ENCODE measurements around the gene AP1AR. TPM values are rescaled to one million over a fixed set of nuclear protein-coding genes. Genes with fewer than 3 reads are reported as not detected.

The AP1AR gene
- total RNA-seq, 2 experiments from 2014 or later: 3.7 to 4.8 TPM

DNA sequence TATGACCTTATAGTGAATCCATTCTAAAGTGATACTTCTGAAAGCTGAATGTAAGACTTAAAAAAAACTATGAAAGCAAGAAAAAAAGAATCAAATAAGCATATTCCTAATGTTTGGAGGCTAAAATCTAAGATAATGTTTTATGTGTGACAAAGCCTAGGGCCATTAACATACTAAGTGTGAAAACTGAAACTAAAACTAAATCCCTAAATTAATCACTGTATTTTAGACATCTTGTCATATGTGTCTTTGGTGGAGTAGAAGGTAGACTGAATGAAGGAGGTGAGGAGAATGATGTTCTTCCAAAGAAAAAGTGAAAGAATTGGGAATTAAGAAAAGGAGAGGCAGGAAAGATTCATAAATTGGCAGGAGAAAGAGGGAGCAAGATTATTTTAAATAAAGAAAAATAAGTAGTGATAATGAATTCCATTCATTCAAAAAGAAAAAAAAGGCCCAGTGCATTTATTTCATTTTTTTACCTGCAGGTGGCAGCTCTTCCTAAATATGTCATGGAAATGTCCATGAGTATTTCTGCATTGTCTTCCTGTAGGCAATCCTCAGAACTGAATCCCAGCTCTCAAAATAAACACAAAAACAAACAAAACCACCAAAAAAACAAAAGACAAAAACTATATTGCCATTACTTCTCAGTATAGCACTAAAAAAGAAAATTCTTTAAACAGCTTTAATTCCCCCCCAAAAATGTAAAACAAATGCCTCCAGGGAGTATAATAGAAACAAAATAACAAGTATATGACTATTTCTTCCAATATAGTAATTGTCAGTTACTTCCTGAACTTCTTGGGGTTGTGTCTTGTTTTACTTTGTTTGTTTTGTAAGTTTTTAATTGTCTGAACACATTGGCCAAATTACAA, 17.0 kb upstream of the AP1AR start:
- ATAC-seq (ENCODE audit: poor library complexity) (no peak), DNase-seq (peak in 3 of 14 experiments; percentile 48 to 51 (median 49))
- no peaks in the 10 kb centered on the region for H3K36me3 Mint-ChIP-seq (ENCODE audit: low read depth)
- no peaks in the 10 kb centered on the region for H3K9me3 Mint-ChIP-seq
- H3K27ac Mint-ChIP-seq: no peak overlapping the region
- CTCF ChIA-PET: interaction anchor here (0.8 to 2.4 kb wide), 6 partner anchors 17 to 309 kb away, joined by 3 to 11 read pairs (median 3); partner anchors contain the start of gene AP1AR
- Histone ChIP-seq H3K36me3 (ENCODE audit: insufficient read depth, low read length) (no peaks in the 10 kb centered on the region), H3K27ac (ENCODE audit: low read depth in 1 of 2, low read length in 2 of 2) (no peak overlapping the region), H3K4me1 (ENCODE audit: insufficient read depth, low read length) (no peaks in the 10 kb centered on the region), H3K27me3 (ENCODE audit: control insufficient read depth in 1 of 2, insufficient read depth in 2 of 2, low read length in 2 of 2) (no peaks in the 10 kb centered on the region), H3K9me3 (ENCODE audit: control insufficient read depth in 1 of 2, insufficient read depth in 1 of 2, low read length in 2 of 2) (no peaks in the 10 kb centered on the region), H3K4me3 (ENCODE audit: low read length) (no peak overlapping the region)
- H3K4me1 Mint-ChIP-seq (ENCODE audit: low read depth): no peaks in the 10 kb centered on the region
- intact Hi-C loops (cut with DNase I, micrococcal nuclease): loop anchor here (1.0 to 10.0 kb wide), 5 partner anchors 20 to 390 kb away; no protein-coding TSS in a partner anchor
- H3K27me3 Mint-ChIP-seq: no peaks in the 10 kb centered on the region
- POLR2A ChIA-PET: interaction anchor here (1.2 to 1.6 kb wide), 2 partner anchors 18 to 95 kb away, joined by 3 read pairs; no protein-coding TSS in a partner anchor
- no peak overlapping the region for H3K4me3 Mint-ChIP-seq
- TF ChIP-seq, protein P1, sequence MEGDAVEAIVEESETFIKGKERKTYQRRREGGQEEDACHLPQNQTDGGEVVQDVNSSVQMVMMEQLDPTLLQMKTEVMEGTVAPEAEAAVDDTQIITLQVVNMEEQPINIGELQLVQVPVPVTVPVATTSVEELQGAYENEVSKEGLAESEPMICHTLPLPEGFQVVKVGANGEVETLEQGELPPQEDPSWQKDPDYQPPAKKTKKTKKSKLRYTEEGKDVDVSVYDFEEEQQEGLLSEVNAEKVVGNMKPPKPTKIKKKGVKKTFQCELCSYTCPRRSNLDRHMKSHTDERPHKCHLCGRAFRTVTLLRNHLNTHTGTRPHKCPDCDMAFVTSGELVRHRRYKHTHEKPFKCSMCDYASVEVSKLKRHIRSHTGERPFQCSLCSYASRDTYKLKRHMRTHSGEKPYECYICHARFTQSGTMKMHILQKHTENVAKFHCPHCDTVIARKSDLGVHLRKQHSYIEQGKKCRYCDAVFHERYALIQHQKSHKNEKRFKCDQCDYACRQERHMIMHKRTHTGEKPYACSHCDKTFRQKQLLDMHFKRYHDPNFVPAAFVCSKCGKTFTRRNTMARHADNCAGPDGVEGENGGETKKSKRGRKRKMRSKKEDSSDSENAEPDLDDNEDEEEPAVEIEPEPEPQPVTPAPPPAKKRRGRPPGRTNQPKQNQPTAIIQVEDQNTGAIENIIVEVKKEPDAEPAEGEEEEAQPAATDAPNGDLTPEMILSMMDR (IDR thresholded peaks at IDR 0.05): peak; percentile 69

DNA sequence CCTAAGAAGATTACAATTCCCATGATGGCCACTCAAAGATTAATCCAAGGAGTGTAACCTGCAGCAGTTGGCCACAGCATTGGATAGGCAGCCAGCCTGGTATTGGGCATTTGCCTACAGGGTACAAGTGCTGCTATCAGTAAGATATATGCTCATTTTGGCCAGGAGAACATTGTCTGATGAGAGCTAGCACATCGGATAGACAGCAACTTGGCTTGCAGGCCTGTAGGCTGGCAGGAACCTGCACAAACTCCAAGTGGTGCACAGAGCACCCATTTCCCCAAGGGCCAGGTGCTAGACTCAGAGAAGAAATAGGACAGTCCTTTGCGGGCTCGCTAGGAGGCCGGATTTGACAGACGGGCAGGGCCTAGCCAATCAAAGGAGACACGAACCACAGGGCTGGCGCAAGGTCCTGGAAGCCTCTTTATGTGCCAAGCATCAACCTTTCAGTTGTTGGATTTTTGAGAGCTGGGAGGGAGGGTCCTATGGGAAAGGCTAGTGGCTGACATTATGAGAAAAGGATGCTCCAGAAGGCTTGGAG, 11.7 kb upstream of the AP1AR start:
- ChIA-PET POLR2A (interaction anchor here (0.6 kb wide), 1 partner anchor 102 kb away, joined by 3 read pairs; no protein-coding TSS in a partner anchor), CTCF (no interaction called here)
- intact Hi-C loops (cut with DNase I, micrococcal nuclease): loop anchor here in 1 of 2 experiments (10.0 kb wide), 1 partner anchor 385 kb away; no protein-coding TSS in a partner anchor

DNA sequence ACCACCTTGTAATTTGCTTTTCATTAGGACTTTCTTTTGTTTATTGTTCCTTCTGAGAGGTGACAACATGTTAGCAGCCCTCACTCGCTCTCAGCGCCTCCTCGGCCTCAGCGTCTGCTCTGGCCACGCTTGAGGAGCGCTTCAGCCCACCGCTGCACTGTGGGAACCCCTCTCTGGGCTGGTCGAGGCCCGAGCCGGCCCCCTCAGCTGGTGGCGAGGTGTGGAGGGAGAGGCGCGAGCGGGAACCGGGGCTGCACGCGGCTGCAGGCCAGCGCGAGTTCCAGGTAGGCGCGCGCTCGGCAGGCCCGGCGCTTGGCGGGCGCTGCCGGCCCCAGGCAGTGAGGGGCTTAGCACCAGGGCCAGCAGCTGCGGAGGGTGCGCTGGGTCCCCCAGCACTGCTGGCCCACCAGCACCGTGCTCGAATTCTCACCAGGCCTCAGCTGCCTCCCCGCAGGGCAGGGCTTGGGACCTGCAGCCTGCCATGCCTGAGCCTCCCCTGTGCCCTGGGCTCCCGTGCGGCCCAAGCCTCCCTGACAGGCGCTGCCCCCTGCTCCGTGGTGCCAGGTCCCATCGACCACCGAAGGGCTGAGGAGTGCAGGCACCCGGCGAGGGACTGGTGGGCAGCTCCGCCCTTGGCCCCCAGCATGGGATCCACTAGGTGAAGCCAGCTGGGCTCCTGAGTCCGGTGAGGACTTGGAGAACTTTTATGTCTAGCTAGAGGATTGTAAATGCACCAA, 9.2 kb upstream of the AP1AR start:
- POLR2A ChIA-PET: no interaction called here
- intact Hi-C loops (cut with DNase I, micrococcal nuclease): no loop called here
- H3K9me3 Mint-ChIP-seq: no peaks in the 10 kb centered on the region

More for the DNA sequence above, 11.7 kb upstream of the AP1AR start:
- Mint-ChIP-seq H3K9me3 (no peaks in the 10 kb centered on the region), H3K36me3 (ENCODE audit: low read depth) (no peaks in the 10 kb centered on the region), H3K27me3 (peaks cover 2% of the 10 kb centered on the region), H3K4me3 (no peak overlapping the region), H3K27ac (no peak overlapping the region), H3K4me1 (ENCODE audit: low read depth) (no peaks in the 10 kb centered on the region)
- Histone ChIP-seq H3K4me1 (ENCODE audit: insufficient read depth, low read length) (no peaks in the 10 kb centered on the region), H3K9me3 (ENCODE audit: control insufficient read depth in 1 of 2, insufficient read depth in 1 of 2, low read length in 2 of 2) (peaks cover 0 to 4% of the 10 kb centered on the region in 2 experiments), H3K4me3 (ENCODE audit: low read length) (no peak overlapping the region), H3K27ac (ENCODE audit: low read depth in 1 of 2, low read length in 2 of 2) (no peak overlapping the region), H3K27me3 (ENCODE audit: control insufficient read depth in 1 of 2, insufficient read depth in 2 of 2, low read length in 2 of 2) (no peaks in the 10 kb centered on the region), H3K36me3 (ENCODE audit: insufficient read depth, low read length) (no peaks in the 10 kb centered on the region)
- ATAC-seq (ENCODE audit: poor library complexity): no peak
- TF ChIP-seq, protein P1 (IDR thresholded peaks at IDR 0.05): no peak
- no peak for DNase-seq

More for the DNA sequence above, 9.2 kb upstream of the AP1AR start:
- H3K4me3 ChIP-seq (ENCODE audit: low read length): no peak overlapping the region
- H3K4me1 ChIP-seq (ENCODE audit: insufficient read depth, low read length): no peaks in the 10 kb centered on the region
- Mint-ChIP-seq H3K27ac (no peak overlapping the region), H3K27me3 (peaks cover 10% of the 10 kb centered on the region), H3K4me1 (ENCODE audit: low read depth) (no peaks in the 10 kb centered on the region), H3K36me3 (ENCODE audit: low read depth) (no peaks in the 10 kb centered on the region), H3K4me3 (no peak overlapping the region)
- H3K27me3 ChIP-seq (ENCODE audit: control insufficient read depth in 1 of 2, insufficient read depth in 2 of 2, low read length in 2 of 2): no peaks in the 10 kb centered on the region
- CTCF ChIA-PET: no interaction called here
- peaks cover 0 to 4% of the 10 kb centered on the region in 2 experiments for H3K9me3 ChIP-seq (ENCODE audit: control insufficient read depth in 1 of 2, insufficient read depth in 1 of 2, low read length in 2 of 2)
- ATAC-seq (ENCODE audit: poor library complexity) (no peak), DNase-seq (no peak)
- H3K36me3 ChIP-seq (ENCODE audit: insufficient read depth, low read length): no peaks in the 10 kb centered on the region
- H3K27ac ChIP-seq (ENCODE audit: low read depth in 1 of 2, low read length in 2 of 2): no peak overlapping the region
- TF ChIP-seq, protein P1 (IDR thresholded peaks at IDR 0.05): no peak

All from CD4-positive, alpha-beta T cell (primary cell).